Right atrium auricular region (tissue), 2 donors: ENCODE results near the gene IQCM. TPM values are rescaled to one million over a fixed set of nuclear protein-coding genes. Genes with fewer than 3 reads are reported as not detected.

ENCODE experiments used
- DNase-seq: peaks from one replicate; pipeline ENCODE4 v3.0.0-alpha.2; 2019; ENCODE audit warnings: low spot score
- H3K27ac ChIP-seq, 2 donors: fragments of 200-600 bp; sonication (generic); 1 replicate in 1 of 2; 2 replicates in 1 of 2; pipeline ENCODE4 v1.5.1; 2016 to 2019
- H3K27me3 ChIP-seq, 2 donors: fragments of 200-600 bp; sonication (generic); one replicate each; pipeline versions ENCODE4 v1.5.1 to v1.6.0; 2017 to 2019
- H3K36me3 ChIP-seq: fragments of 200-600 bp; sonication (generic); one replicate; pipeline ENCODE4 v1.5.1; 2016
- H3K4me1 ChIP-seq, 2 donors: fragments of 200-600 bp; sonication (generic); one replicate each; pipeline versions ENCODE4 v1.5.1 to v1.6.0; 2017 to 2019
- H3K4me3 ChIP-seq, 2 donors: fragments of 200-600 bp; sonication (generic); 1 replicate in 1 of 2; 2 replicates in 1 of 2; pipeline ENCODE4 v1.5.1; 2017 to 2019; ENCODE audit warnings: mild to moderate bottlenecking in 1 of 2, moderate library complexity in 1 of 2
- H3K9me3 ChIP-seq, 2 donors: fragments of 200-600 bp; sonication (generic); one replicate each; pipeline ENCODE4 v1.5.1; 2019
- CTCF ChIP-seq, 2 donors: fragments of 200-600 bp; sonication (generic); IDR thresholded peaks; one replicate each; pipeline ENCODE4 v1.5.1; 2019; ENCODE audit warnings: antibody characterized with exemption in 2 of 2
- total RNA-seq, 2 donors: library from RNA; depleted of rRNA; stranded (reverse); fragments of >200 nt; gene quantifications; one replicate each; pipeline ENCODE4 v1.1.0, GENCODE V29; 2016

IQCM gene
- total RNA-seq, 2 donors from 2014 or later: not detected

- Histone ChIP-seq H3K27me3 (no peaks in the 10 kb centered on the region), H3K9me3 (no peaks in the 10 kb centered on the region), H3K27ac (no peak overlapping the region), H3K36me3 (no peaks in the 10 kb centered on the region), H3K4me3 (no peak overlapping the region), H3K4me1 (no peaks in the 10 kb centered on the region)
- DNase-seq: no peak
- no peak for TF ChIP-seq CTCF (IDR thresholded peaks at IDR 0.05)
Observed at GRCh38 chr4:149791851-149792250, 23.8 kb downstream of the IQCM start.

GRCh38 chr4:149790172-149790907 lies 25.3 kb downstream of the IQCM start:
- H3K9me3 ChIP-seq: no peaks in the 10 kb centered on the region
- no peak for DNase-seq
- no peaks in the 10 kb centered on the region for H3K4me1 ChIP-seq
- H3K27ac ChIP-seq: no peak overlapping the region
- no peaks in the 10 kb centered on the region for H3K27me3 ChIP-seq
- no peak for TF ChIP-seq CTCF (IDR thresholded peaks at IDR 0.05)
- no peak overlapping the region for H3K4me3 ChIP-seq
- no peaks in the 10 kb centered on the region for H3K36me3 ChIP-seq

- Histone ChIP-seq H3K4me3 (no peak overlapping the region), H3K36me3 (no peaks in the 10 kb centered on the region), H3K27ac (no peak overlapping the region), H3K27me3 (no peaks in the 10 kb centered on the region), H3K4me1 (no peaks in the 10 kb centered on the region), H3K9me3 (no peaks in the 10 kb centered on the region)
- DNase-seq: no peak
- TF ChIP-seq CTCF (IDR thresholded peaks at IDR 0.05): no peak
Observed at GRCh38 chr4:149788300-149788699, 27.3 kb downstream of the IQCM start.

- no peak for TF ChIP-seq CTCF (IDR thresholded peaks at IDR 0.05)
- Histone ChIP-seq H3K4me1 (no peaks in the 10 kb centered on the region), H3K9me3 (no peaks in the 10 kb centered on the region), H3K36me3 (no peaks in the 10 kb centered on the region), H3K27me3 (no peaks in the 10 kb centered on the region), H3K4me3 (no peak overlapping the region), H3K27ac (no peak overlapping the region)
- no peak for DNase-seq
Observed at GRCh38 chr4:149785696-149786431, 29.8 kb downstream of the IQCM start.

GRCh38 chr4:149784018-149784417 lies 31.6 kb downstream of the IQCM start:
- no peaks in the 10 kb centered on the region for H3K36me3 ChIP-seq

More at GRCh38 chr4:149784018-149784417, 31.6 kb downstream of the IQCM start:
- DNase-seq: no peak
- no peak for TF ChIP-seq CTCF (IDR thresholded peaks at IDR 0.05)
- H3K4me3 ChIP-seq: no peak overlapping the region
- no peaks in the 10 kb centered on the region for H3K27me3 ChIP-seq
- no peak overlapping the region for H3K27ac ChIP-seq
- no peaks in the 10 kb centered on the region for H3K4me1 ChIP-seq
- no peaks in the 10 kb centered on the region for H3K9me3 ChIP-seq
